NCI-H69 (cell line): ENCODE results near the gene CES2.
"Not testable (repeated sequence)": the region's sequence is repeated elsewhere in the genome, so short reads cannot be mapped to it uniquely, and the experiment has no call there.

Experiments
- DNase-seq: peaks from one replicate; lab custom pipeline; 2025; lab: John Stamatoyannopoulos, UW

CES2 gene

DNA sequence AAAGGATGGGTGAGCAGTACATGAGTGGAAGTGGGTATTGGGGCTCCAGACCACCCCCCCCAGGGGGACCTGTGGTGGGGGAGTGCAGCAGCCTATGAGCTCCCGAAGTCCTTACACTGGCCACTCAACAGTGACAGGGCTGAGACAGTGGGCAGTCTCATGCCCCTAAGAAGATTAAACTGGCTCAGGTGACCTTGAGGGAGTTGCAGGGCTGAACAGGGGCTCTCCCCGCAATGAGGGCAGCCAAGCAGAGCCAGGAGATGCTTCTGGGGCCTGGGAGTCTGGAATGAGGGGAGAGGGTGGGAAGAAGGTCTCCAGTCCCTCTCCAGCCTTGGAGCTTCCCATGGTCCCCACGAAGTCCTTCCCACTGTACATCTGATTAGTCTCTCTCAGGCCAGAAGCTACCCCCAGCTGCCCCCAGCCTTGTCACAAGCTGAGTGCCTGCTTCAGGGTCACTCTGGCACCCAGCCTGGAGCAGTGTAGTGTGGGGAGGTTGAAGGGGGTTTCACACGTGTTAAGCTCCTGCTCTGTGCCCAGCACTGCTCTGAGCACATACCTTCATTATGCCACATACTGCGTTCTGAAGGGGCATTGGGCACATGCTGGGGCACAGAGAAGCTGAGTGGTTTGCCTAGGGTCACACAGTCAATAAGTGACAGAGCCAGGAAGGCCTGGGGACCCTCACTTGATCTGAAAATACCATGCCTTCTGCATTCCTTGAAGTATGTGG is 15.6 kb upstream of the CES2 start:
- DNase-seq = no peak

DNA sequence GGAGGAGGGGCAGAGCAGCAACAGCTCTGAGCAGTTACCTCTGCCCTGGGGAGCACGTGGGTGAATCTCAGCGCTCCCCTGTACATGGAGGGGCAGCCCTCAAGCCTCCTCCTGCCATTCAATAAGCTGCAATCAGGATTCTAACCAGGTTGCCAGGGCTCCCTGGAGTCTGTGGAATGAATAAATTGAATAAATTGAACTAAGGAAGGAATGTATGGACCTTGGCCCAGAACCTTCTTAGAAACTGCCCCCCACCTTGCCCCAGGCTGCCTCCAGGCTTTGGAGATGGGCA is 15.1 kb upstream of the CES2 start:
- no peak for DNase-seq

DNA sequence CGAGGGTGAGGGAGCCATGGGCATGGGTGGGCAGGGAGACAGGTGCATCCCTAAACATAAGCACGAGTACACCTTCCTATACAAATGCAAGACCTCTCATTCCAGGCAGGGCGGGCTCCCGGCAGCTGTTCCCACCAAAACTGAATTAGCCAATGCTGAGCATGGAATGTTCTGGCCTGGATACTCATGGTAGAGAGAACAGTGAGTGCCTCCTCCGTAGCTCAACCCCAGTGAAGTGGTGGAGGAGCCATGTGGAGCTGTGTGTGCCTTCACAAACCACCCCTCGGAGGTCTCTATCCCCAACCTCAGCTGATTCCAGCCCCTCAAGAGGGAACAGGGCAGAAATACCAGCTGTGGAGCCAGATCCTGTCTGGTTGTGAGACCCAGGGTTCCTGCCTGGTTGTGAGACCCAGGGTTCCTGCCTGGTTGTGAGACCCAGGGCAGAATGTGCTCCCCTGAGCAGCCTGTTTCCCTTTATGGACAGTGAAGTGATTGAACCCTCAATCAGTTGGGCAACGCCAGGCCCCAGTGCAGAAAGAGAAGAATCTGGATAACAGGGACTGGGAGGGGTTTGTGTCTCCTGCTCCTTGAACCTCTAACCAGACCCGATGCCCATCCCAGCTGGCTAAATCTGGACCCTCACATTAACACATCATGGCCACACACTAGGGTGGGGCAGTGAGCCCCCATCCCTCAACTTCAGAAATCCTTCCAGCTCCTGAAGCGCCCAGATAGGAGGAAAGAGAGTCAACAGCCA is 14.2 kb upstream of the CES2 start:
- no peak for DNase-seq

DNA sequence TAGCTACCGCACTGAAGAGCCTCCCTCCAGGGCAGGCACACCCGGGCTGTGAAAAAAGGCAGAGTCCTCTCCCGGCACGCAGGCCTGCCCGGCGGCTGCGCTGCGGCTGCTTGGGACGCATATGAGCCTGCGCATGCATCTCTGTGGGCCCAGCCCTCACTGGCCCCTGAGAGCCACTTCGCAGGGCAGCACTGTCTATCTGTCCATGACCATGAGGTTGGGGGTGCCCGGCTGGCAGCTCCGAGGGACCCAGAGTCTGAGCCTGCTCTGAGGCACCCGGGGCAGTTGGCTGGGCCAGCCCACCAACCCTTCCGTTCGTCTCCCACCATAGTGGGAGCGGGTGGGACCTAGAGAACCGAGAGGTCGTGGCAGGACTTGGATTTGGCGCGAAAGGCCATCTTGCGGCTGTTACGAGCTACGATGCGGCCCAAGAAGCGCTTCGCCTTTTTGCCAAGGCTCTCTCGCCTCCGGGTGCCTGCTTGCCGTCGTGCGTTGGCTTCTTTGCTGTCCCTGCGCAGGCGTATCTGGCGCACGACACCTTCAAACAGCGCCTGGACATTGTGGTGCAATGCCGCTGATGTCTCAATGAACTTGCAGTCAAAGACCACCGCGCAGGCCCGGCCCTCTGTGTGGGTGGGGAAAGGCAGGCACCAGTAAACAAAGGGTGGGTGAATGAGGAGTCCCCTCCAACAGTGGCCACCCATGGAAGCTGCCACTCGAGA is 13.4 kb upstream of the CES2 start:
- no peak for DNase-seq

DNA sequence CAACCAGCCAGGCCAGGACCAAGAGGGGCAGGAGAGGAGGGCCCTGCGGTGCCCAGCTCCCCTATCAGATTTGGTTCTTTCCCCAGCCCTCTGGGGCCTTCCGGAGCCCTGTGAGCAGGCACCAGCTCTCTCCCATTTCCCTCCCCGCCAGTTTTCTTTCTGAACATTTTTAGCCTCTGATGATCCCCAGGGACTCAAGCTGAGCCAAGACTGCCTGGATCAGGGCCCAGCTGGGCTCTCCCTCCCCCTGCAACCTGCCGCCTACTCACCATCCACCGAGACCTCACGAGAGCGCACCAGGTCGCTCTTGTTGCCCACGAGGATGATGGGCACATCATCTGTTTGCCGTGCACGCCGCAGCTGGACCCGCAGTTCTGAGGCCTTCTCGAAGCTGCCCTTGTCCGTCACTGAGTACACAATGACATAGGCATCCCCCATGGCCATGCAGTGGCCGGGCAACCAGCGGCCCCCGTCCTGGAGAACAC is 12.0 kb upstream of the CES2 start:
- DNase-seq = peak; percentile 33

DNA sequence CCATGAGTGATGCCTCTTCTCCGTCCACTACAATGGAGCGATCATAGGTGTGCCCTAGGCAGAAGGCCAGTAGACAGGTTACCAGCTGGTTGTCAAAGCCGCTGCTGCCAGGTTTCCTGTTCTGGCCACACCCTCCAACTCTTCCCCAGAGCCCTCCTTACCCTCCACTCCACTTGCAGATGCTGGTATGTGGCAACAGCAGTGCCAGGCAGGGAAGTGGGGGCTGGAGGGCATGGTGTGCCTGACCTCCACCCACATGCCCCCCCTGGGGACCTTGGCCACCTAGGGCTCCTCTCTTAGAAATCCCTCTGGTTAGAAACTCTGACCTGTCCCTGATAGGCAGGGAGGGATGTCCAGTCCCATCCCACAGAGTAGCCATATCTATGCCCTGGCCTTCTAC is 11.4 kb upstream of the CES2 start:
- DNase-seq = peak; percentile 20

DNA sequence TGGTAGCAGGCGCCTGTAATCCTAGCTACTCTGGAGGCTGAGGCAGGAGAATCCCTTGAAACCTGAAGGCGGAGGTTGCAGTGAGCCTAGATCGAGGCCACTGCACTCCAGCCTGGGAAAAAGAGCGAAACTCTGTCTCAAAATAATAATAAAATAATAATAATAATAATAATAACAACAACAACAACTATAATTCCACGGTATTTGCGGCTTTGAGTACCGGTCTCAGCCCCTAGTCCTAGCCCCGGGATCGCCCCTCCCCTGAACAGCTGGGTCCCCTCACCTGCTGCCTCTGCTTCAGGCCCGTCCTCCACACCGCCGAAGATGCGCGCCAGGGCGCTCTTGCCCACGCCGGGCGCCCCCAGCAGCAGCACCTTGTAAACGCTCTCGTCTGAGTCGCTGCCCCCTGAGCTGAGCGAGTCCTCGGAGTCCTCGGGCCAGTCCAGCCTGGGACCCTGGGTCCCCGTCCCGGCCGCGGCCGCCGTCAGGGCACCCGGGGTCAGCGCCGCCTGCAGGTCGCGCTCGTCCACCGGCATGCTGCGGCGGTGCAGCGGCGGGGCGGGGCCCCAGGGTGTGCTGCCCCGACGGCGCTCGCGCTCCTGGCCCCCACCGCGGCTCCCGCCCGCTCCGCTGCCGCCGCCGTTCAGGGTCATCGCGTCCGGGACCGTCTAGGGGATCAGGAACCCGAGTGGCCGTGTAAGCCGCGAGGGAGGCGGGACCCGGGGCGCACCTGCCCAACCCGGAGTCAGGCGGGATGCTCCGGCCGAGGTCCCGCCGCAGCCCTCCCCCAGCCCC is 10.6 kb upstream of the CES2 start:
- DNase-seq = peak; percentile 28

DNA sequence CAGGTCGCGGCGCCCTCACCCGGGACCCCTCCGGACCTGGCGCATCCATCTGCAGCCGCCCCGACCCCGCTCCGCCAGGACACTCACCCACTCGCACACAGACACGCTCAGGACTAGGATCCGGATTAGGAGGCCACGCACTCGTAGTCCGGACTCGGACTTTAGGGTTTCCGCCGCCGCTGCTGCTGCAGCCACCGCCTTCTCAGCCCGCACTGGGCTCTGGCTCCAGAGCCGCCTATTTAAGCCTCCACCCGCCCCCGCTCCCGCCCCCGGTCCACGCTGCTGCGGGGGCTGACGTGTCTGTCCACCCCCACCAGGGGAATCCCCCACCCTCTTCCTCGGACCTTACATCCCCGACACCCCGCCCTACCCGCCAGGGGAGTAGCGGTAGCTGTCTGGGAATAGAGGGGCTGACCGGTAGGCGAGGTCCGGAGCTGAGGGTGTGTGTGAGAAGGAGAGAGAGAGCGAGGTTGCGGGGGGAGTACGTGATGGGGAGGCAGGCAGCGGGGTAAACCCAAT is 9.9 kb upstream of the CES2 start, which contains the start of gene RRAD:
RRAD (minus strand) TSS at position 214 of the 519 bp plus-strand sequence. CDS start 356 bp downstream, outside the sequence.
- DNase-seq = peak; percentile 8

DNA sequence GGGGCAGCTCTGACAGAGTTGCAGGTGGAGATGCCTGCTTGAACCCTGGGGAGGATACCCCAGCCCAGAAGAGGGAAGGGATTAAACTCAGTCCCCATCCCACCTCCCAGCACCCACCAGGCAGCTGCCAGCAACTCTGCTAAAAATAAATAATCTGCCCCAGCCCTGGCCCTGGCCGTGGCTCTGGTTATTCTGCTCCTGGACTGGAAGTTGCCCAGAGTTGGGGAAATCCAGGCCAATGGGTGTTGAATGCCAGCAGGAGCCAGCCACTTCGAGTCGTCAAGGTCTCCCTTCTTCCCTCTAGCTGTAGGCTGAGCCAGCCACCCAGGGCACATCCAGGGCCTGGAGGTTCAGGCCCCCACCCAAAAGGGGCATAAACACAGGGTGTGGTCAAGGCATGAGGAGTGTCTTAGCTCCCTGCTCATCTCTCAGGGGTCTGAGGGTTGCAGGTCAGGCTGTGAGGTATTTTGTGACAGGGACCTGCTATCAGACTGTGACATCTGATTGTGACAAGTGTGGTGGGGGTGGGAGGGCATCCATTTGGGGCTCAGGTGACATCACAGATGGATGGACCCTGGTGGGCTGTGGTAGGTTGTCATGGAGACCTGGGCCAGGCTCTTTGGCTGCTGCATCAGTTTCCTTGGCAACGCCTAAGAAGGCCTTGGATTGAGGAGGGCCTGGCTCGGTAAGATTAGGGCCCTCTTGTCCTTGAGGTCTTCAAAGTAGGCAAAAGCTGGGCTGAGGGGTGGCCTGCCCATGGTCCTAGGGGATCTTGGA is 9.0 kb upstream of the CES2 start:
- no peak for DNase-seq

DNA sequence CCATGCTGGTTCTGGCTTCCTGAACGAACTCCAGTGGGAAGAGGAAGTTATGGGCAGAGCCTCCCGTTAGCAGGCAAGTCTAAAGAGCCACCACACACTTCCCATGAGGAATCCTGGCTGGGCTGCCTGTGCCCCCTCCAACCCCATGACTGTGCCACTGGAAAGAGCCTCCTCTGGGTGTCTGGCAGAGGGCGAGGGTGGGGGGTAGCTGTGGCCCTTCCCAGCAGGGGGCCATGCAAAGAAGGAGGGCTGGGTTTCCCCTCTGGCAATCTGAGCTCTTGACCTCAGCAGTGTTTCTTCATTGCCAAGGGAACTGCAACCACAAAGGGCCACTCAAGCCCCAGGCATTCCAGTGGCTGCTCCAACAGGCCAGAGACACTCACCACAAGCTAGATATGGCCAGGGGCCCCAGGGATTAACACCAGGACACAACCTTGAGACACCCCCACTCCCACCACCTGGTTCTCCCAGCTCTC is 8.3 kb upstream of the CES2 start:
- peak; percentile 5 for DNase-seq

DNA sequence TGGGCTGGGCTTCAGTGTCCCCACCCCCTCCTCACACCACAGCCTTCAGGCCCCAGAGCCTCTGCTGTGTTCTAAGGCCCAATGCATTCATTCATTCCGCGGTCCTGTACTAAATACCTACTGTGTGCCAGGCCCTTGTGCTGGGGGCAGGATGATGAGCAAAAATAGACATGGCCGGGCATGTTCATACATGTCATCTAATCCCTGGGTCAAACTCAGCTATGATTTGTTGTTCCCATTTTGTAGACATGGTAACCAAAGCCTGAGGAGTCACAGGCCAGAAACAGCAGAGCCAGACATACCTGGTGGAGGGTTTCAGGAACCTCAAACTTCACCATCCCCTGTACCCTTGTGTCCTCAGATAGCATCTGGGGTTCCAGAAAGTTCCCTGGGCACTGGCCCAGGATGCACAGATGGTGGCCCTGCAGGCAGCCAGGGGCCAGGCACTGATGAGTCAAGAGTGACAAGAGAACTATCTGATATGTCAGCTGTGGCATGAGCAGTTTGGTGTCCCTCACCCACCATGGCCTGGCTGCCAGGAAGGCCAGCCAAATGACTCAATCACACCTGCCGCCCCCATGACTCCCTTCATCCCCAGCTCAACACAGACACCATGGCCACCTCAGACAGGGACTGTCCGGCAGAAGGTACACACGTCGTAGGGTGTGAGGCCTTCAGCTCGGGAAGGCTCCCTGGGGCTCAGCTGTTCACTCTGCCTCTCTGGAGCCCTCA is 7.2 kb upstream of the CES2 start:
- DNase-seq = peak; percentile 9

DNA sequence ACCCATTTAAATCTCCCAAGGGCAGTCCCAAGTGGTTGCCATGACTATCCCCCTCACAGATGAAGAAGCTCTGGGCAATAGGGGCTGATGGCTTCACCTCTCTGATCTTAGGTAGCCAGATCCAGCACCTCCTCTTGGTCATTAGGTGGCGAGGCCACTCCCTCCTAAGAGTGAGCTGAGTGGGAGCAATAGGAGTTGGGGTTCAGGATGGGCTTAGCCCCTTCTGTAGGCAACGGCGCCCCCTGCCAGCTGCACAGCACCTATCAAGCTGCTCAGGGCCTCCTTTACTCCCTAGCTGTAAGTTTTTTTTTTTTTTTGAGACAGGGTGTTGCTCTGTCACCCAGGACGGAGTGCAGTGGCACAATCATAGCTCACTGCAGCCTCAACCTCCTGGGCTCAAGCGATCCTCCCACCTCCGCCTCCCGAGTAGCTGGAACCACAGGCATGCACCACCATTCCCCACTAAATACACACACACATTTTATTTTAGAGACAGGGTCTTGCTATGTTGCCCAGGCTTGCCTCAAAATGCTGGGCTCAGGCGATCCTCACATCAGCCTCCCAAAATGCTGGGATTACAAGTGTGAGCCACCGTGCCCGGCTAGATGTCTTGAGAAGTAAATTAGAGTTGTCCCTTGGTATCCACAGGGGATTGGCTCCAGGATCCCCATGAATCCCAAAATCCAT is 6.5 kb upstream of the CES2 start:
- DNase-seq = peak; percentile 12

DNA sequence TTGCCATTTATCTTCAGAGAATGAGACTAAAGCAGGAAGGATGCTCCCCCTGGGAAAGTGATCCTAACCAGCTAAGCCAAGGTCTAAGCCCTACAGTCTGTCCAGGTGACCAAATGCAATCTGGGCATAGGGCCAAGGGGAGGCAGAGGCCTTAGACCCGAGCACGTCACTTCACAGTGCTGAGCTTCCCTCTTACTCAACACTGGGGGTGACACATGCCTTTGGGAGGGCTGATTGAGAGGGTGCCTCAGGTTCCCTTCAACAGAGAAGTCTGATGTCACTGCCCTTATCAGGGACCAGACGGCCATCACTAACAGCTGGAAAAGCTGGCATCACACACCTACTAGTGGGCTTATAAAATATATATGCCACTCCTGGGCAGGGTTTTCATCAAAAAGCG is 5.1 kb upstream of the CES2 start:
- peak; percentile 24 for DNase-seq

DNA sequence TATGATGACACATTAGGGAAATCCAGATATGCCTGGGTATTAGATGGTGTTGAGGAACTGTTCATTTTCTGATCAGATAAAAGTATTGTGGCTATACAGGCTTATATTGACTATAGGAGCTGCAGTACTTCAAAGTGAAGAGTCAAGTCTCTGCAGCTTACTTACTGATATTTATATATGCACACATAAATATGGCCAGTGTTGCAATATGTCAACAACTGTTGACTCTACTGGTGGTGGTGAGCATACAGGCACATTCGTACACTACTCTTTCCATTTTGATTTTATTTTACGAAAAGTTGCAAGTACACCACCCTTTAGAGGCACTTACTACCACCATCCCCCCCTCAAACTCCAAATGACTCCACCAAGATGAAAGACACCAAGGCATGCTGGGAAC is 3.7 kb upstream of the CES2 start:
- no peak for DNase-seq

DNA sequence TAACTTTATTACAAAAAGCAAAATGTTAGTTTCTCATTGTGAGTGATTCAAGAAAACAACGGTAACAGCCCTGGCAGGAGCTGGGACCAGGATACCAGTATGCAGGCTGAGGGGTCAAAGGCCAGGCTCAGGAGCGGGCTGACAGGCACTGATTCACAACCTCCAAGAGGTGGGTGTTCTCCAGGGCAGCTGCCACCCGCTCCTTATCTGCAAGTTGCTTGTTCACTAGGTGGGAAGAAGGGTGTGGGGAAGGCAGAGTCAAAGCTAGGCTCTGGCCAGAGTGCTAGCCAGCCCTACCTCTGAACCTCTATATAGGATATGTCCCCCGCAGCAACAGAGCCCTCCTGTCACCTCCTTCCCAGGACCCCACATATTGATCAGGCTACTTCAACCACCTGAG is 3.2 kb upstream of the CES2 start:
- no peak for DNase-seq

DNA sequence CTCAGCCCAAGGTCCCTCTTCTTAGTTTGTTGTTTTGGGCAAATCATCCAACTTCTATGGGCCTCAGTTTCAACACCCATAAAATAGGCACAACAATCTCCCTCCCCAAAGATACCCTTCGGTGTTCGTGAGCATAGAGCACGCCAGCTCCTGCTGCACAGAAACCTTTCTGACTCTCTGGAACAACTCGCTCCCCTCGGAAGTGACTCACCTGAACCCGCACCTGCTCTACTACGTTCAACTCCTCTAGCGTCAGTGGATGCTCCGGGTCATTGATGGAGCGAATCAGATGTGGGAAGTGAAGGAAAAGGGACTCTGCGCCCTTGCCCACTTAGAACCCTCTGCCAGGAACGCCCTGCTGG is 1.6 kb upstream of the CES2 start:
- DNase-seq = no peak

DNA sequence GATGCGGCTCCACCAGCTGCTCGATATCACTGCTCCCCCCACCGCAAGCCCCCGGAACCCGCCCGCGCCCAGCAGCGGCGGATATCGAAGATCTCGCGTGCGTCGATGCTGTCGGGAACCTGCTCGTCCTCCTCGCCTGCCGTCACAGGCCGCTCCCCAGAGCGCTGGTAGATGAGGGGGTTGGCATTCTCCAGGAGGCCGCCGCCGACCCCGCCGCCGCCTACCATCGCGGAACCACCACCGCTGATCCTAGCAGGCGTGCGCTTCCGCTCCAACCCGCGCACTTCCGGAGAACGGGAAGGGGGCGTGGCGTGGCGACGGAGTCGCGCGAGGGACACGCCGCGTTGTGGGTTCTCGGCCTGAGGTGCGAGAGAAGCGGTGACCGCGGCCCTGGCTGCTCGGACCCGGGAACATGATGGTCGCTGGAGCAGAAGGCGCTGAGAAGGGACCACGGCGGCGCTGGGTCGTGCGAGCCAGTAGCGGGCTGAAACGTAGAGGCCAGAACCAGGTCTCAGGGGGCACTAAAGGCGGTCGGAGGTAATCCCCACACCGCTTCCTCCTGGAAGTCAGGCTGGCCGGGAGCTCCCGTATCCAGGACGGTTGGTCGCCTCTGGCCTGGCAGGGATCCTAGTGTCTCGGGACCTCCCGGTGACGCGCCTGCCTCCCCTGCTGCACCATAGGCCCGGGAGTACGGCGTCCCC is 1.0 kb upstream of the CES2 start, which contains the start of gene CIAO2B:
CIAO2B (minus strand) TSS at position 265 of the 701 bp plus-strand sequence; CDS start at position 227, 38 bp downstream.
- peak; percentile 83 for DNase-seq

DNA sequence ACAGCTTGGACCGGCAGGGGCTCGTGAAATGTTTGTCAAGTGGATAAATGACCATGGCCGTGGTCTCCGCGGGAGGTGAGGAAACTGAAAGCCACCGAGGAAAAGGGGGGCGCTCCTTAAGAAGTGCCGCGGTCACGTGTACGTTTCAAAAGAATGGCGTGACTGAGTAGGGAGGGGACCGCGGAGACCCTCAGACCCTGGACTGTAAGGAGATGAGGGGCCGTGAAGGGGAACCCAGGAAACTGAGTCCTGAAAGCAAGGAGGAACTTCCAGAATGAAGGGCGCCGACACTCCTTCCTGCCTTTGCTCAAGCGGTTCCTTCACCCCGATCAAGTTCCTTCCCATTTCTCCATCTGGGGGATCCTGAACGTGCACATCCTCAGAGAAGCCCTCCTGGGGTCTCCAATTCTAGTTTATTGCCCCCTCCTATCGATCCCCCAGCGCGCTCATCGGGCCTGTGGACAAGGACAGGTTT is 440 bp upstream of the CES2 start:
- not testable (repeated sequence) for DNase-seq

DNA sequence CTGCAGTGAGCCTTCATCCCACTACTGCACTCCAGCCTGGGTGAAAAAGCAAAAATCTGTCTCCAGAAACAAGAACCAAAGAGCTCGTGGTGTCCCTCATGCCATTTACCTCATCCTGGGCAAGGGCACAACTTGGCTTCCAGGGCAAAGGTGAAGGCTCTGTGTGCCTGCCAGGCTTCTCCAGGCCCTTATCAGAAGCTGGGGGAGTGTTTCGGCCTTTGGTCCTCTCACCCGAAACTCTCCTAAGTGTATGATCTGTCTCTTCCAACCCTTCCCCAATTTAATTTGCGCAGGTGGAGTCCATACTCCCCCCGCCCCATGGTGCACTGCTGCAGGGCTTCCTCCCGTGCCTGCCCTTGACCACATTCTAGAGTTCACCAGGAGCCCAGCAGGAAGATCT is 1.1 kb downstream of the CES2 start:
- DNase-seq = no peak
